ENCODE measurements around the gene MACROD2. TPM values are rescaled to one million over a fixed set of nuclear protein-coding genes. Genes with fewer than 3 reads are reported as not detected.
"Not testable (repeated sequence)": the region's sequence is repeated elsewhere in the genome, so short reads cannot be mapped to it uniquely, and the experiment has no call there.

MACROD2 gene
- total RNA-seq, 1 donor from 2014 or later, result 3.5 TPM

GRCh38 chr20:15528391-15529111 is 1533.2 kb downstream of the MACROD2 start:
- no peaks in the 10 kb centered on the region for H3K27me3 ChIP-seq
- no peak for TF ChIP-seq CTCF (IDR thresholded peaks at IDR 0.05)
- intact Hi-C loops (cut with DNase I), result no loop called here
- no peaks in the 10 kb centered on the region for H3K36me3 ChIP-seq
- DNase-seq (ENCODE audit: low spot score in 2 of 2), result no peak
- no peaks in the 10 kb centered on the region for H3K9me3 ChIP-seq
- H3K27ac ChIP-seq, result no peak overlapping the region
- H3K4me3 ChIP-seq, result no peak overlapping the region
- no peaks in the 10 kb centered on the region for H3K4me1 ChIP-seq

GRCh38 chr20:15535863-15536262 is 1540.5 kb downstream of the MACROD2 start:
- DNase-seq (ENCODE audit: low spot score in 2 of 2), result no peak
- H3K4me1 ChIP-seq, result no peaks in the 10 kb centered on the region
- H3K27me3 ChIP-seq, result no peaks in the 10 kb centered on the region
- H3K4me3 ChIP-seq, result no peak overlapping the region
- no peak overlapping the region for H3K27ac ChIP-seq
- intact Hi-C loops (cut with DNase I), result no loop called here
- TF ChIP-seq CTCF (IDR thresholded peaks at IDR 0.05), result no peak
- H3K36me3 ChIP-seq, result no peaks in the 10 kb centered on the region
- no peaks in the 10 kb centered on the region for H3K9me3 ChIP-seq

GRCh38 chr20:15537200-15537599 is 1541.9 kb downstream of the MACROD2 start:
- H3K27ac ChIP-seq; H3K9me3 ChIP-seq; H3K36me3 ChIP-seq; H3K4me3 ChIP-seq; DNase-seq (ENCODE audit: low spot score in 2 of 2); H3K4me1 ChIP-seq; H3K27me3 ChIP-seq; intact Hi-C loops (cut with DNase I): not testable (repeated sequence)

- H3K4me1 ChIP-seq, result no peaks in the 10 kb centered on the region
- TF ChIP-seq CTCF (IDR thresholded peaks at IDR 0.05), result no peak
- no peak overlapping the region for H3K4me3 ChIP-seq
- H3K9me3 ChIP-seq, result no peaks in the 10 kb centered on the region
- DNase-seq (ENCODE audit: low spot score in 2 of 2), result no peak
- no peaks in the 10 kb centered on the region for H3K27me3 ChIP-seq
- intact Hi-C loops (cut with DNase I), result no loop called here
- H3K27ac ChIP-seq, result no peak overlapping the region
- H3K36me3 ChIP-seq, result no peaks in the 10 kb centered on the region
Measured at GRCh38 chr20:15542655-15543054, 1547.3 kb downstream of the MACROD2 start.

GRCh38 chr20:15544742-15545141 is 1549.4 kb downstream of the MACROD2 start:
- Histone ChIP-seq H3K36me3 (no peaks in the 10 kb centered on the region), H3K9me3 (no peaks in the 10 kb centered on the region), H3K27ac (no peak overlapping the region), H3K27me3 (no peaks in the 10 kb centered on the region), H3K4me3 (no peak overlapping the region), H3K4me1 (no peaks in the 10 kb centered on the region)
- DNase-seq (ENCODE audit: low spot score in 2 of 2), result no peak
- TF ChIP-seq CTCF (IDR thresholded peaks at IDR 0.05), result no peak
- intact Hi-C loops (cut with DNase I), result no loop called here

GRCh38 chr20:15546525-15547023 is 1551.3 kb downstream of the MACROD2 start:
- Histone ChIP-seq H3K4me3 (no peak overlapping the region), H3K4me1 (no peaks in the 10 kb centered on the region), H3K36me3 (no peaks in the 10 kb centered on the region), H3K27me3 (no peaks in the 10 kb centered on the region), H3K27ac (no peak overlapping the region), H3K9me3 (no peaks in the 10 kb centered on the region)
- no peak for TF ChIP-seq CTCF (IDR thresholded peaks at IDR 0.05)
- intact Hi-C loops (cut with DNase I), result no loop called here
- no peak for DNase-seq (ENCODE audit: low spot score in 2 of 2)
